PC-3 (cell line): ENCODE data around the gene MGAT5.

Experiments
- EZH2 ChIP-seq: fragments of 300-600 bp; sonication (generic); IDR thresholded peaks from one replicate; pipeline ENCODE4 v1.6.1; 2017; ENCODE audit warnings: antibody characterized with exemption, mild to moderate bottlenecking, low read length; ENCODE audit not compliant: unreplicated experiment
- EZH2phosphoT487 ChIP-seq: fragments of 300-600 bp; sonication (generic); IDR thresholded peaks from 2 replicates; pipeline ENCODE4 v1.6.1; 2018; ENCODE audit warnings: mild to moderate bottlenecking, antibody characterized with exemption, low read length, borderline replicate concordance
- TF ChIP-seq, protein P1 (sequence below): fragments of 300-600 bp; sonication (generic); conservative IDR thresholded peaks from 2 replicates; pipeline ENCODE4 v1.5.1; 2017; ENCODE audit warnings: antibody characterized with exemption, low read depth, mild to moderate bottlenecking, low read length

GRCh38 chr2:134314202-134314601 is 60.3 kb downstream of the MGAT5 start:
- TF ChIP-seq, protein P1, sequence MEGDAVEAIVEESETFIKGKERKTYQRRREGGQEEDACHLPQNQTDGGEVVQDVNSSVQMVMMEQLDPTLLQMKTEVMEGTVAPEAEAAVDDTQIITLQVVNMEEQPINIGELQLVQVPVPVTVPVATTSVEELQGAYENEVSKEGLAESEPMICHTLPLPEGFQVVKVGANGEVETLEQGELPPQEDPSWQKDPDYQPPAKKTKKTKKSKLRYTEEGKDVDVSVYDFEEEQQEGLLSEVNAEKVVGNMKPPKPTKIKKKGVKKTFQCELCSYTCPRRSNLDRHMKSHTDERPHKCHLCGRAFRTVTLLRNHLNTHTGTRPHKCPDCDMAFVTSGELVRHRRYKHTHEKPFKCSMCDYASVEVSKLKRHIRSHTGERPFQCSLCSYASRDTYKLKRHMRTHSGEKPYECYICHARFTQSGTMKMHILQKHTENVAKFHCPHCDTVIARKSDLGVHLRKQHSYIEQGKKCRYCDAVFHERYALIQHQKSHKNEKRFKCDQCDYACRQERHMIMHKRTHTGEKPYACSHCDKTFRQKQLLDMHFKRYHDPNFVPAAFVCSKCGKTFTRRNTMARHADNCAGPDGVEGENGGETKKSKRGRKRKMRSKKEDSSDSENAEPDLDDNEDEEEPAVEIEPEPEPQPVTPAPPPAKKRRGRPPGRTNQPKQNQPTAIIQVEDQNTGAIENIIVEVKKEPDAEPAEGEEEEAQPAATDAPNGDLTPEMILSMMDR: no peak
- TF ChIP-seq EZH2 (no peak), EZH2phosphoT487 (no peak)
